ENCODE results near the gene PEMT.

- TF ChIP-seq CTCF (IDR thresholded peaks at IDR 0.05) (no peak), POLR2A (IDR thresholded peaks at IDR 0.05) (no peak), EP300 (IDR thresholded peaks at IDR 0.05; ENCODE audit: low read depth) (no peak)
These were observed 71.6 kb downstream of the PEMT start for GRCh38 chr17:17519886-17520285.

All from transverse colon (tissue), 3 donors.